DMS114 treated with DMSO at 0.1 percent for 48 hours (cell line): ENCODE measurements around the gene KCTD16.

ENCODE experiments used
- DNase-seq: peaks from one replicate; lab custom pipeline; 2025; ENCODE audit not compliant: unreplicated experiment; lab: John Stamatoyannopoulos, UW

Gene KCTD16

GRCh38 chr5:144281784-144282183 lies 111.1 kb downstream of the KCTD16 start:
- no peak for DNase-seq

GRCh38 chr5:144284036-144284435 lies 113.4 kb downstream of the KCTD16 start:
- DNase-seq, result no peak

GRCh38 chr5:144284931-144285502 lies 114.3 kb downstream of the KCTD16 start:
- no peak for DNase-seq

GRCh38 chr5:144289277-144289676 lies 118.6 kb downstream of the KCTD16 start:
- no peak for DNase-seq

GRCh38 chr5:144292029-144292428 lies 121.4 kb downstream of the KCTD16 start:
- no peak for DNase-seq

GRCh38 chr5:144295284-144295683 lies 124.6 kb downstream of the KCTD16 start:
- no peak for DNase-seq

GRCh38 chr5:144297081-144297480 lies 126.4 kb downstream of the KCTD16 start:
- DNase-seq, result no peak

- DNase-seq, result no peak
Observed at GRCh38 chr5:144298658-144299057, 128.0 kb downstream of the KCTD16 start.

- no peak for DNase-seq
Observed at GRCh38 chr5:144304688-144305087, 134.0 kb downstream of the KCTD16 start.

GRCh38 chr5:144307736-144308135 lies 137.1 kb downstream of the KCTD16 start:
- DNase-seq, result no peak

- no peak for DNase-seq
Observed at GRCh38 chr5:144308174-144308573, 137.5 kb downstream of the KCTD16 start.

GRCh38 chr5:144308906-144309670 lies 138.4 kb downstream of the KCTD16 start:
- DNase-seq, result no peak

GRCh38 chr5:144310621-144311020 lies 139.9 kb downstream of the KCTD16 start:
- no peak for DNase-seq

GRCh38 chr5:144313147-144313726 lies 142.6 kb downstream of the KCTD16 start:
- no peak for DNase-seq

- DNase-seq, result no peak
Observed at GRCh38 chr5:144315026-144315425, 144.4 kb downstream of the KCTD16 start.

GRCh38 chr5:144315994-144316634 lies 145.4 kb downstream of the KCTD16 start:
- DNase-seq, result no peak

GRCh38 chr5:144318011-144318410 lies 147.3 kb downstream of the KCTD16 start:
- DNase-seq, result no peak

- DNase-seq, result no peak
Observed at GRCh38 chr5:144318460-144318859, 147.8 kb downstream of the KCTD16 start.

- no peak for DNase-seq
Observed at GRCh38 chr5:144323181-144323580, 152.5 kb downstream of the KCTD16 start.

GRCh38 chr5:144325532-144325931 lies 154.9 kb downstream of the KCTD16 start:
- DNase-seq, result no peak

- no peak for DNase-seq
Observed at GRCh38 chr5:144328494-144328893, 157.8 kb downstream of the KCTD16 start.

GRCh38 chr5:144328980-144329379 lies 158.3 kb downstream of the KCTD16 start:
- no peak for DNase-seq
